HEK293 (cell line): ENCODE measurements around the gene BTBD10.

Experiments used
- CTCF ChIA-PET: fragments of 350-600 bp; formaldehyde crosslinking; extraction: SDS; loops from one replicate; lab custom pipeline; 2021; ENCODE audit warnings: antibody characterized with exemption; lab: Yijun Ruan, JAX
- POLR2A ChIA-PET: fragments of 300-600 bp; formaldehyde crosslinking; extraction: SDS; loops from one replicate; lab custom pipeline; 2020; ENCODE audit warnings: antibody characterized with exemption, inconsistent platforms; lab: Yijun Ruan, JAX
- H3K27ac ChIP-seq: fragments of 200-500 bp; sonication (Bioruptor generic); 2 replicates; pipeline ENCODE4 v1.5.1; 2014; ENCODE audit warnings: low read depth, low read length, control low read depth, inconsistent platforms; ENCODE audit errors: extremely low read depth
- H3K36me3 ChIP-seq, 2 experiments: fragments of 200-500 bp in 1 of 2; sonication (Bioruptor generic) in 1 of 2; 1 replicate in 1 of 2; 2 replicates in 1 of 2; pipeline ENCODE4 v1.5.1; 2014 to 2017; ENCODE audit warnings: inconsistent platforms in 2 of 2, low read length in 2 of 2; ENCODE audit not compliant: control insufficient read depth in 2 of 2, insufficient read depth in 1 of 2
- H3K4me1 ChIP-seq: fragments of 200-500 bp; sonication (Bioruptor generic); 2 replicates; pipeline ENCODE4 v1.5.1; 2014; ENCODE audit warnings: mild to moderate bottlenecking, low read length, inconsistent platforms; ENCODE audit not compliant: control insufficient read depth, insufficient read depth
- H3K4me3 ChIP-seq: 2 replicates; pipeline ENCODE4 v1.5.1; 2011; ENCODE audit warnings: low read depth, mild to moderate bottlenecking, control low read depth, low read length, moderate library complexity
- H3K9me3 ChIP-seq: fragments of 200-500 bp; sonication (Bioruptor generic); 2 replicates; pipeline ENCODE4 v1.5.1; 2014; ENCODE audit warnings: low read depth, low read length, inconsistent platforms; ENCODE audit not compliant: control insufficient read depth, insufficient read depth
- BCL11A ChIP-seq: fragments of 450-650 bp; formaldehyde crosslinking; IDR thresholded peaks from 2 replicates; pipeline ENCODE4 v1.5.1; 2016; ENCODE audit warnings: low read depth, missing biosample characterization, missing genetic modification characterization
- HOXA7 ChIP-seq: sonication (generic); formaldehyde crosslinking; IDR thresholded peaks from 2 replicates; pipeline ENCODE4 v1.8.1; 2022; ENCODE audit warnings: missing genetic modification reagents, borderline replicate concordance
- KLF16 ChIP-seq: fragments of 450-650 bp; formaldehyde crosslinking; IDR thresholded peaks from 2 replicates; pipeline ENCODE4 v1.5.1; 2017; ENCODE audit warnings: missing biosample characterization, missing genetic modification characterization
- KLF8 ChIP-seq: fragments of 450-650 bp; formaldehyde crosslinking; IDR thresholded peaks from 2 replicates; pipeline ENCODE4 v1.5.1; 2016; ENCODE audit warnings: missing biosample characterization, missing genetic modification characterization
- REST ChIP-seq: fragments of 450-650 bp; formaldehyde crosslinking; IDR thresholded peaks from 2 replicates; pipeline ENCODE4 v1.5.1; 2016; ENCODE audit warnings: missing biosample characterization, missing genetic modification characterization
- SCRT1 ChIP-seq: fragments of 450-650 bp; formaldehyde crosslinking; IDR thresholded peaks from 2 replicates; pipeline ENCODE4 v1.5.1; 2016; ENCODE audit warnings: missing biosample characterization, missing genetic modification characterization, borderline replicate concordance
- SCRT2 ChIP-seq: fragments of 450-650 bp; formaldehyde crosslinking; IDR thresholded peaks from 2 replicates; pipeline ENCODE4 v1.5.1; 2016; ENCODE audit warnings: missing biosample characterization, missing genetic modification characterization
- ZBTB20 ChIP-seq: fragments of 450-650 bp; formaldehyde crosslinking; IDR thresholded peaks from 2 replicates; pipeline ENCODE4 v1.5.1; 2016; ENCODE audit warnings: missing biosample characterization, missing genetic modification characterization
- ZBTB6 ChIP-seq: fragments of 450-650 bp; formaldehyde crosslinking; IDR thresholded peaks from 2 replicates; pipeline ENCODE4 v1.5.1; 2017; ENCODE audit warnings: missing biosample characterization, missing genetic modification characterization
- ZFP3 ChIP-seq: fragments of 450-650 bp; formaldehyde crosslinking; IDR thresholded peaks from 2 replicates; pipeline ENCODE4 v1.5.1; 2016; ENCODE audit warnings: low read depth, missing biosample characterization, missing genetic modification characterization
- ZNF169 ChIP-seq: fragments of 450-650 bp; formaldehyde crosslinking; IDR thresholded peaks from 2 replicates; pipeline ENCODE4 v1.5.1; 2016; ENCODE audit warnings: missing biosample characterization, missing genetic modification characterization
- ZNF174 ChIP-seq: fragments of 450-650 bp; formaldehyde crosslinking; IDR thresholded peaks from 2 replicates; pipeline ENCODE4 v1.5.0; 2017; ENCODE audit warnings: missing biosample characterization, mild to moderate bottlenecking, missing genetic modification characterization
- ZNF184 ChIP-seq: fragments of 450-650 bp; IDR thresholded peaks from 2 replicates; pipeline ENCODE4 v1.5.1; 2018; ENCODE audit warnings: missing biosample characterization, mild to moderate bottlenecking, missing genetic modification characterization
- ZNF19 ChIP-seq: fragments of 450-650 bp; formaldehyde crosslinking; IDR thresholded peaks from 2 replicates; pipeline ENCODE4; 2016; ENCODE audit warnings: missing biosample characterization, missing genetic modification characterization, low read depth
- ZNF335 ChIP-seq: fragments of 450-650 bp; formaldehyde crosslinking; conservative IDR thresholded peaks from 2 replicates; pipeline ENCODE4 v1.5.1; 2016; ENCODE audit warnings: missing biosample characterization, missing genetic modification characterization
- ZNF354C ChIP-seq: fragments of 450-650 bp; formaldehyde crosslinking; IDR thresholded peaks from 2 replicates; pipeline ENCODE4 v1.5.1; 2016; ENCODE audit warnings: missing biosample characterization, missing genetic modification characterization, low read depth, borderline replicate concordance
- ZNF560 ChIP-seq: fragments of 450-650 bp; formaldehyde crosslinking; IDR thresholded peaks from 2 replicates; pipeline ENCODE4 v1.5.1; 2017; ENCODE audit warnings: missing biosample characterization, missing genetic modification characterization, borderline replicate concordance
- ZNF626 ChIP-seq: fragments of 450-650 bp; sonication (Bioruptor Pico); formaldehyde crosslinking; IDR thresholded peaks from 2 replicates; pipeline ENCODE4 v1.5.1; 2018; ENCODE audit warnings: missing biosample characterization, missing genetic modification characterization, inconsistent platforms
- ZNF629 ChIP-seq: fragments of 450-650 bp; formaldehyde crosslinking; IDR thresholded peaks from 2 replicates; pipeline ENCODE4 v1.5.1; 2017; ENCODE audit warnings: missing biosample characterization, missing genetic modification characterization
- ZNF639 ChIP-seq: fragments of 450-650 bp; formaldehyde crosslinking; IDR thresholded peaks from 2 replicates; pipeline ENCODE4 v1.5.1; 2016; ENCODE audit warnings: missing biosample characterization, missing genetic modification characterization
- ZNF654 ChIP-seq: fragments of 450-650 bp; formaldehyde crosslinking; IDR thresholded peaks from 2 replicates; pipeline ENCODE4 v1.5.1; 2016; ENCODE audit warnings: low read depth, missing biosample characterization, missing genetic modification characterization
- ZNF660 ChIP-seq: fragments of 450-650 bp; IDR thresholded peaks from 2 replicates; pipeline ENCODE4 v1.5.1; 2018; ENCODE audit warnings: missing biosample characterization, mild to moderate bottlenecking, missing genetic modification characterization
- ZNF670 ChIP-seq: fragments of 450-650 bp; formaldehyde crosslinking; IDR thresholded peaks from 2 replicates; pipeline ENCODE4 v1.5.1; 2016; ENCODE audit warnings: missing biosample characterization, missing genetic modification characterization, low read depth
- ZNF768 ChIP-seq: fragments of 450-650 bp; formaldehyde crosslinking; IDR thresholded peaks from 2 replicates; pipeline ENCODE4 v1.5.1; 2018; ENCODE audit warnings: missing biosample characterization, mild to moderate bottlenecking, missing genetic modification characterization
- ZNF776 ChIP-seq: fragments of 450-650 bp; formaldehyde crosslinking; IDR thresholded peaks from 2 replicates; pipeline ENCODE4 v1.5.0; 2017; ENCODE audit warnings: missing biosample characterization, missing genetic modification characterization, borderline replicate concordance
- ZNF843 ChIP-seq: fragments of 450-650 bp; formaldehyde crosslinking; IDR thresholded peaks from 2 replicates; pipeline ENCODE4 v1.5.1; 2016; ENCODE audit warnings: missing biosample characterization, missing genetic modification characterization
- ZXDB ChIP-seq: fragments of 450-650 bp; formaldehyde crosslinking; IDR thresholded peaks from 2 replicates; pipeline ENCODE4 v1.5.1; 2016; ENCODE audit warnings: missing biosample characterization, missing genetic modification characterization

Gene BTBD10

GRCh38 chr11:13343931-13344717, 118.9 kb downstream of the BTBD10 start:
- CTCF ChIA-PET = interaction anchor here (0.5 to 6.2 kb wide), 34 partner anchors 8 to 1960 kb away, joined by 3 to 119 read pairs (median 4); no protein-coding TSS in a partner anchor

GRCh38 chr11:13343067-13343466, 120.0 kb downstream of the BTBD10 start:
- Histone ChIP-seq H3K27ac (no peak overlapping the region), H3K36me3 (no peaks in the 10 kb centered on the region), H3K4me3 (no peak overlapping the region), H3K4me1 (no peaks in the 10 kb centered on the region), H3K9me3 (no peaks in the 10 kb centered on the region)
- ChIA-PET CTCF (interaction anchor here (0.6 to 6.2 kb wide), 20 partner anchors 8 to 619 kb away, joined by 3 to 119 read pairs (median 4); no protein-coding TSS in a partner anchor), POLR2A (no interaction called here)
- TF ChIP-seq ZNF626 (tag by site-specific recombination) = no peak
- TF ChIP-seq ZNF660 (tag by site-specific recombination) = no peak
- TF ChIP-seq ZXDB (tag by site-specific recombination) = no peak
- no peak for TF ChIP-seq ZNF184 (tag by site-specific recombination)
- TF ChIP-seq ZNF843 (tag by site-specific recombination) = no peak
- TF ChIP-seq ZBTB20 (tag by site-specific recombination) = no peak

More at GRCh38 chr11:13343931-13344717, 118.9 kb downstream of the BTBD10 start:
- Histone ChIP-seq H3K4me1 (no peaks in the 10 kb centered on the region), H3K4me3 (no peak overlapping the region), H3K27ac (no peak overlapping the region)
- POLR2A ChIA-PET = no interaction called here
- TF ChIP-seq ZNF560 (tag by site-specific recombination) (no peak), ZNF174 (tag by site-specific recombination) (no peak), REST (tag by site-specific recombination) (no peak), KLF8 (no peak), ZNF629 (tag by site-specific recombination) (no peak), SCRT2 (tag by site-specific recombination) (peak; percentile 85), HOXA7 (CRISPR knock-in tag) (no peak), ZNF354C (tag by site-specific recombination) (no peak), SCRT1 (tag by site-specific recombination) (0 out of 2 replicates have a peak, but pooled peaks have one; percentile 29), BCL11A (no peak), ZNF670 (tag by site-specific recombination) (no peak), ZNF654 (tag by site-specific recombination) (peak; percentile 67), ZNF639 (tag by site-specific recombination) (no peak), ZFP3 (tag by site-specific recombination) (no peak), ZBTB6 (tag by site-specific recombination) (no peak), ZNF335 (tag by site-specific recombination) (no peak), ZNF169 (tag by site-specific recombination) (no peak), ZNF776 (tag by site-specific recombination) (no peak), KLF16 (tag by site-specific recombination) (no peak), ZNF768 (tag by site-specific recombination) (no peak), ZNF19 (tag by site-specific recombination) (no peak)
- TF ChIP-seq, all 188 proteins: peak for 3
- Histone ChIP-seq H3K36me3 (no peaks in the 10 kb centered on the region), H3K9me3 (no peaks in the 10 kb centered on the region)
